Fibroblast of mammary gland (primary cell): ENCODE data around the gene LUC7L2.

Experiments
- DNase-seq: peaks from one replicate; pipeline ENCODE4 v3.0.0-alpha.2; 2010; ENCODE audit warnings: low read depth
- H3K4me3 ChIP-seq: 2 replicates; pipeline ENCODE4 v1.5.1; 2011; ENCODE audit warnings: low read depth, mild to moderate bottlenecking, low read length, moderate library complexity; ENCODE audit not compliant: control insufficient read depth
- CTCF ChIP-seq: conservative IDR thresholded peaks from 2 replicates; pipeline ENCODE4 v1.5.1; 2011; ENCODE audit warnings: low read depth, low read length, inconsistent platforms; ENCODE audit not compliant: control insufficient read depth, insufficient read depth

The LUC7L2 gene

DNA sequence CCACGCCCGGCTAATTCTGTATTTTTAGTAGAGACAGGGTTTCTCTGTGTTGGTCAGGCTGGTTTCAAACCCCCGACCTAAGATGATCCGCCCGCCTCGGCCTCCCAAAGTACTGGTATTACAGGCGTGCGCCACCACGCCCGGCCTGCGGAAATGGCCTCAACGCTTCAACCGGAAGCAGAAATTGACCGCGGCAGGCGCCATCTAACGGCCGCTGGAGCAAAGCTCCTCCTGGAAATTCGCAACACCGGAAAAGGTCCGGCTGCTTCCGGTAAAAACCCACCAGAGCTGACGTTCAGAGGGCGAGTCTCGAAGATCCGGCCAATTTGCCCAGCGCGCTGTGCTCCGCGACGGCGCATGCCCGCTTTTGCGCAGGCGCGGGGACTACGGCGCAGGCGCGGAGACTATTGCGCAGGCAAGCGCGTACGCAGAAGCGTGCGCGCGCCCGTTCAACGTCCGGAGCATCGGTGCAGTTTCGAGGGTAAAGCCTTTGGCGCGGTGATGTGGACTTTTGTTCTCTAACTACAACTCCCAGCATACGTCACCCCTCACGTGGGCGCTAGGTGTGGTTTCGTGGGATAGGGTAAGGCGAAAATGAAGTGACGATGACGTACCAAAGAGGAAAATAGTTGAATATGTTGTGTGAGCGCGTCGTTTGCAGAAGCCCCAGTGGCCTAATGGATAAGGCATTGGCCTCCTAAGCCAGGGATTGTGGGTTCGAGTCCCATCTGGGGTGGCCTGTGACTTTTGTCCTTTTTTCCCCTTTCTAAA lies 19.5 kb upstream of the LUC7L2 start:
- DNase-seq = peak; percentile 99
- peak overlapping the region; percentile 94 for H3K4me3 ChIP-seq
- TF ChIP-seq CTCF = peak; percentile 75

DNA sequence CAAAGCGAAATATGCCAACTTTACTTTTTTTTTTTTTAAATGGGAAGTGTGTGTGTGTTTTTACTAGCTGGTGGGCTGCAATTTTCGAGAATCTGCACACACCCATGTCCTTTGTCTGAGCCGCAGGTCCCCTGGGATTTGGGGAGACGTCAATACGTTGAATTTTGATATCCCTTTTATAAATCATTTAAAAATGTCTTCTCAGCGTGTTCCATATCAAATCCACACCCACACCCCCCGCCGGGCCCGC lies 19.0 kb upstream of the LUC7L2 start:
- no peak for DNase-seq
- TF ChIP-seq CTCF = no peak
- peak overlapping the region; percentile 94 for H3K4me3 ChIP-seq

DNA sequence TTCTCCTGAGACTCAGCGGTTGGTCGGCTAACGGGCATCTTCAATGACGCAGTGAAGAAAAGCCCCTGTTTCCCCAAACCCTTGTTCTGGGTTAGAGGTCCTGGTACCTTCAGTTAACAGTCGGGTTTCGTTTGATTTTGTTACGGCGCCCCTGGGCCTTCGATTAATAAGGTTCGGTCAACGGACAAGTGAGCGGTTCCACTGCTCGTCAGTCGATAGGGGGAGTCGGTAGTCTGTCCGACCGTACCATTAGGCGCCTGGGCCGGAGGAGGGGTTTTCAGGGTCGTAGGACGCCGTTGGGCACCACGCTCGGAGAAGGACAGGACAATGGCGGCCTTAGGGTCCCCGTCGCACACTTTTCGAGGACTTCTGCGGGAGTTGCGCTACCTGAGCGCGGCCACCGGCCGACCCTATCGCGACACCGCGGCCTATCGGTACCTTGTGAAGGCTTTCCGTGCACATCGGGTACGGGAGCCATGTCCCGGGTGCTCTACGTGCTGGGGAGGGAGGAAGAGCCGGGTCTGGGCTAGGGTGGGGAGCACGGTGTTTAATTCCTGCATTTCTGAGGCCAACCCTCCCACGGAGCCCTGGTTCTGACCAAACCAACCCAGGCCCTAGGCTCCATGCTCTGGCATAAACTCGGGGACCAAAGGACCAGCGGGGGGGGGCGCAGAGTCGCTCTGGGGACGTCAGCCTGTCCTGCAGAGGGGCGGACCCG lies 18.5 kb upstream of the LUC7L2 start, which contains the start of gene FMC1:
Gene FMC1 (plus strand): TSS at position 280 of the 718 bp plus-strand sequence. CDS start 48 bp downstream, at position 328.
- peak within 1 kb of the TSS; percentile 94 for H3K4me3 ChIP-seq
- TF ChIP-seq CTCF = peak; percentile 4
- peak; percentile 94 for DNase-seq

DNA sequence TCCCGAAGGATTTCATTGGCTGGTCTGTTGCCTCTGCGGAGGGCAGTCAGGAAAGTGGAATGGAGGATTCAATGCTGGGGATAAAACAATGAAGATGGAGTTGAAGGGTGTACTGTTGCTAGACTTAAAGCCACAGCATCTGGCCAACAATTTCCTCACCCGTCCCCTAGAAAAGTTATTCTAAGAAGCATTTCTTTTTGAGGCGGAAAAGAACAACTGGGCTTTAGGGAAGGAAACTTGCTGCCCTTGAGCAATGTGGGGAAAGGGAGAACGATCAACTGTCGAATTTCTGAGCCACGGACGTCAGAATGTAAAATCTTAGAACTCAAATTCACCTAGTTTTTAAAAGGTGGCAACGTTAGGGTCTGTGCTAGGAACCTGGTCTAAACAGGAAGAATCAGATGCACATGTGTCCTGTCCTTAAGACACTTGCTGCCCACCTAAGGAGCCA lies 17.9 kb upstream of the LUC7L2 start:
- no peak for TF ChIP-seq CTCF
- peak overlapping the region; percentile 94 for H3K4me3 ChIP-seq
- no peak for DNase-seq

GRCh38 chr7:139345042-139345441 lies 14.7 kb upstream of the LUC7L2 start:
- no peak for TF ChIP-seq CTCF
- no peak overlapping the region for H3K4me3 ChIP-seq
- DNase-seq = no peak

DNA sequence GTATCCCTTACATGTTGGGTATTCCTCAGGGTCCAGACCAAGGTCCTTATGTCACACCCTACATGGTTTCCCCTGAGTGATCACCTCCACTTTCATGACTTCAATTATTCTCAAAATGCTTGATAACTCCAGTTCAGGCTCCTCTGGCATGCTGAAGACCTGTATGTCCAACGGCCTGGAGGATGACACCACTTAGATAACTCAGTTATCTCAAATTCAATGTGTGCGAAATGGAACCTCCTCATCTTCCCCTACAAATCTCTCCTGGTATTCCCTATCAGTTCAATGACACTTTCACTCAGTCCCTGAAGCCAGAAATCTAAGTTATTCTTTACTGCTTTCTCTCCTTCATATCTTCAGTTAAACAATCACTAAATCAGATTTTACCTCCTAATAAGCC lies 8.7 kb upstream of the LUC7L2 start:
- H3K4me3 ChIP-seq = no peak overlapping the region

More for the DNA sequence above, 8.7 kb upstream of the LUC7L2 start:
- TF ChIP-seq CTCF = no peak
- no peak for DNase-seq
